Stimulated activated CD8-positive, alpha-beta memory T cell treated with anti-CD3 and anti-CD28 coated beads, Interleukin-4, amount 100 ng/mL, for 24 hours (primary cell): ENCODE data around the gene CDT1.
A peak's percentile ranks its signal among the peaks of the same experiment; 100 is the strongest.

Experiments
- DNase-seq: peaks from one replicate; pipeline ENCODE4 v3.0.0-alpha.2; 2020; ENCODE audit warnings: low read depth

CDT1 gene

DNA sequence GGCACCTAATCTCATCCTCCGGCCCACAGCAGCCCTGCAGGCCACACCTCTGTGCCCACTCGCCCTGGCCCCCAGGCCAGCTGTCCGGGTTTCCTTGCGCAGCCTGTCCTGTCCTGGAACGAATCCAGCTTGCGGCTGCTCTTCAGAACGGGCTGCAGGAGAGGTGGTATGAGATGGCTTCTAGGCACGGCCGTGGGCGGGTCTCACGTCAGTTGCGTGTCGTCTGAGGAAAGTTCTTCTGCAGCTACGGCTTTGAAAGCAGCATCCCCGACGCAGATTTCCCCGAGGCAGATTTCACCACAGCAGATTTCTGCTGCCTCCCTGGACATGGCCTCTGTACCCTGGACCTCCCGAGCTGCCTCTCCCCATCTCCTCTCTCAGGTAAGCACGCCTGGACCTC, 35.0 kb downstream of the CDT1 start:
- DNase-seq: no peak

DNA sequence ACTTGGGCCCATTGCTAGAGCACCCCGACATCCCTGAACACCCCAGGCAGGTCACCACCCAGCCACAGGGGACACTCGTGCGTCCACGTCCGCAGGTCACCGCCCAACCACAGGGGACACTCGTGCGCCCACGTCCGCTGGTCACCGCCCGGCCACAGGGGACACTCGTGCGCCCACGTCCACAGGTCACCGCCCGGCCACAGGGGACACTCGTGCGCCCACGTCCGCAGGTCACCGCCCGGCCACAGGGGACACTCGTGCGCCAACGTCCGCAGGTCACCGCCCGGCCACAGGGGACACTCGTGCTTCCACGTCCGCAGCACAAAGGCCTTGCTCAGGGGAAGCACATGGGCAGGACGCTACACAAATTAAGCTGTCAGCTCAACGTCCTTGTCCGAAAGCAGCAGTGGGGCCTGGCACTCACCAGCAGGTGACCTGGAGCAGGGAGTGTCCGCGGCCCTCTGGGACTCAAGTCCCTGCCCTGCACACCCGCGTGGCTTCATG, 35.5 kb downstream of the CDT1 start:
- no peak for DNase-seq

DNA sequence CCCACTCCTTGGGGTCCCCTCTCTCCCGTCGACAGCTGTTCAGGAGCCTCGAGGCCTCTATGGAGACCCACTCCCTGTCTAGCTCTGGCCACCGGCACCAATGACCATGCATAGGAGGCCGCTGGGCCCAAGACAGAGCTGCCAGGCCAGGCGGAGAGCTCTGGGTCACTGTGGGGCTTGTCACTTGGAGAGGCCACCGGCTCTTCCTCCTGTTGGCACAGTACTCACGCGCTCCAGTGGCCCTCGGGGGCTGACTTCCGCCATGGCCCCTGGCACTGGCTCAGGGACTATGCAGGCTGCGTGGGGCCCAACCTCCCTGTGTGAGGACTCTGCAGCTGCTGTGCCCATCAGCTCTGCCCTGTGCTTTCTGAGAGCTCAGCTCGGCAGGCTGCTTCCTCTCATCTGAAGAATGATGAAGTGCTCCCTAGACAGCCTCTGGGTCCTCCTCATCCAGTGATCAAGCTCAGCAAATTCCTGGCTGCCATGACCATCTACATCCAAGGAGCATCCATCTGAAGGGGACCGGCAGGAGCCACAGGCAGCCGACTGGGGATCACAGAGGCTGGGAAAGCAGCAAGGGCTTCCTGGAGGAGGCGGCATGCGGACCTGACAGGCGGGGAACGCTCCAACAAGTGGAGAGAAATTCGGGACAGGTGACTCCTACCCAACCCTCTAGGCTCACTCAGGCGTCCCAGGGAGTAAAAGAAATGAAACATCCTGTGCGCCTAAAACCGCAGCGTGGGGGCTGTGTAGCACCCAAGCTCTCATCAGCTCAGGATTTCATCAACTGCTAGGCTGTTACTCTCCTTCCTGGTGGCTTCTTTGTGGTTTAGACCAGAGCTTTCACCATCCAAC, 36.4 kb downstream of the CDT1 start:
- DNase-seq: no peak

DNA sequence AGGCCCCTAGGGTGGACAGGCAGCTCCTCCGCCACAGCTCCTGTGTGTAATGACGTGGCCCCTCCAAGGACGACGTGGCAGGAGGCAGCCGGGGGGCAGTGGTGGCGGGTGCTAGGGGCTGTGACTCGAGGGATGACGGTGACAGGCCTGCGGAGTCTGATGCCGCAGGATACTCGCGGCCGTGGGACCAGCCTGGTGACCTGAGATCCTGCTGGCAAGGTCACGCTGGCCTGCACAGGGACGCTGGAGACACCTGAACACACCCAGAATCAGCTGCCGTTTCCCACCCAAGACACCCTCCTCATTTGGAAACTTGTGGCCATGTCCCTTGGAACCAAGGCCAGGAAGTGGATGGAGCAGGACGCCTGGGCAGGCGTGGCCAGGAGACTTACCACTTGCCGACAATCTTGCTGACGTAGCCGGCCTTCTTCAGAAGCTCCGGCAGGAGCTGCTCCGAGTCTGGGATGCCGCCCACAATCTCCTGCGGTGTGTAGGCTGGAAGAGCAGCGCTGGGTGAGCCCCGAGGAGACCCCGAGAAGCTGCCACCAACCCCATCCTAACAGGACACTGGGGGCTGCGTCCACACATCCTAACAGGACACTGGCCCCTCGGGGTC, 37.1 kb downstream of the CDT1 start:
- DNase-seq: no peak

DNA sequence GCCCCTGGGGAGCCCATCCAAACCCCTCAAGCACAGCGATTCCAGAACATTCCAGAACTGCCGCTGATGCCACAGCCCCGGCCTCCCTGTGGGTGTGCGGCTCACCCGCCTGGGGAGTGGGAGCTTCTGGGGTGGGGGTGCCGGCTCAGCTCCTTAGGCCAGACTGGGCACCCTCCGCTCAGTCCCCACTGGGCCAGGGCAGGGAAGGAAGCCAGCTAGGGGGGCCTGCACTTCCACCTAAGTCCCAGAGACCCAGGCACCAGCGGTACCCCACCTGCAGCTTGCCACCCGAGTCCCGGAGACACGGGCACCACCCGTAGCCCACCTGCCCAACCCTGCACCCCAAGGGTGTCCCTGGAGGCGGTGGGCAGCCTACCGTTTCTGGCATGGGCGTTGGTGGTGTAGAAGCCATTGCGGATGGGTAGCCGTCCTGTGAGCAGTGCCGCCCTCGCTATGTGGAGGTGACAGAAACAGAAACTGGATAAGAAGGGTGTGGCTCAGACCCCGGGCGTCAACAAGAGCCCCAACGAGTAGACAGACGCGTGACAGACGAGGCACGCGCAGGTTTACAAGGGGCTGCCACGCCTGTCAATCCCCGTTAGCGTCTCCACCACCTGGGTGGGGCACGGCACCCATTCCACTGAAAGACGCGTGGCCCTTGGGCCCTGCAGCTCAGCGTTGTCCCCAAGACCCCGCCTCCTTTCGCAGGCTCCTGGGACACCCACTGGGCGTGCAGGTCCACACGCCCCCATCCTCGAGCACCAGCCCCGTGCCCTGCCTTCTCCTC, 38.1 kb downstream of the CDT1 start:
- no peak for DNase-seq

DNA sequence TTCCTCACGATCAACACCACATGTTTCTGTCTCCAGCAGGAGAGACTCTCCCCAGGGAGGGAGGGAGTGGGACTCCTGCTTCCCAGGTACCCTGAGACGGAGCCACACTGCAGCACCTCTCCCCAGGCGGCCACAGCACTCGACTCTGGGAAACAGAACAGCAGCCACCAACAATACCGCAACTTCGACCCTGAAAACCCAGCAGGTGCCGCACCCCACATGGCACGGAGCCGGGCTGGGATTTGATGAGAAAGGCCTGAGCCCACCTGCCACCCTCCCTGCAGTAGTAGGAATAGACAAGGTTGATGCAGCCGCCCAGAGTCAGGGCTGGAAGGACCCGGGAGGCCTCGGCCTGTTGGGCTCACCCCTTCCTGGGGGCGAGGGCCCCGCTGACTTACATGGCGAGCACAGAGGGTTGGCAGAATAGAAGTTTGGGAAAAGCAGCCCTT, 38.7 kb downstream of the CDT1 start:
- DNase-seq: no peak

DNA sequence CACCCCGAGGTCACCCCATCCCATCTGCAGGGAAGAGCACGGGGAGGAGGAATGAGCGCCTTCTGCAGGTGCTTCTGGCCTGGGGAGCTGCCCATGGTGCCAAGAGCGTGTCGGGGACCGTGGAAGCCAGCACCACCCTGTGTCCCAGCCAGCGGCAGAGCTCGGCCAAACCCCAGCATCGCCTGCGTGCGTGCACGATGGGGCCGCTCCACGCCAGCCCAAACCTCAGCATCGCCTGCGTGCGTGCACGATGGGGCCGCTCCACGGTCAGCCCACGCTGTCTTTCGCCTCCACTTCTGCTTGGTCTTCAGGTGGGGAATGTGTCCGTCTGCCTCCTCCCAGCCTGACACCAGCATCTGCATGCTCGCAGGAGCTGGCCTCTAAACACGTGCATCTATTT, 39.2 kb downstream of the CDT1 start:
- no peak for DNase-seq

DNA sequence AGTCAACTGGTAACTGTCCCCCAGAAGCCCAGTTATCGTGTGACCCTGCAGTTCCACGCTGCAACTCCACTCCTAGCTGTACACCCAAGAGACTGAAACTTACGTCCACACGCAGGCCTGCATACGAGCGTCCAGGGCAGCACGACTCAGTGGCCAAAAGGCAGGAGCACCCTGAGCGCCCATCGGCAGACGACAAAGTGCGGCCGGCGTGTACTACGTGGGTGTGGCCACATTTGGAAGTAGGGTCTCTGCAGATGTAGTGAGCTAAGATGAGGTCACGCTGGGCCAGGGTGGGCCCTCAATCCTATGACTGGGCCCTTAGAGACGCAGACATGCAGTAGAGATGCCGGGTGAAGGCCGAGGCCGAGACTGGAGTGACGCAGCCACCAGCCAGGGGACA, 39.7 kb downstream of the CDT1 start:
- DNase-seq: no peak

DNA sequence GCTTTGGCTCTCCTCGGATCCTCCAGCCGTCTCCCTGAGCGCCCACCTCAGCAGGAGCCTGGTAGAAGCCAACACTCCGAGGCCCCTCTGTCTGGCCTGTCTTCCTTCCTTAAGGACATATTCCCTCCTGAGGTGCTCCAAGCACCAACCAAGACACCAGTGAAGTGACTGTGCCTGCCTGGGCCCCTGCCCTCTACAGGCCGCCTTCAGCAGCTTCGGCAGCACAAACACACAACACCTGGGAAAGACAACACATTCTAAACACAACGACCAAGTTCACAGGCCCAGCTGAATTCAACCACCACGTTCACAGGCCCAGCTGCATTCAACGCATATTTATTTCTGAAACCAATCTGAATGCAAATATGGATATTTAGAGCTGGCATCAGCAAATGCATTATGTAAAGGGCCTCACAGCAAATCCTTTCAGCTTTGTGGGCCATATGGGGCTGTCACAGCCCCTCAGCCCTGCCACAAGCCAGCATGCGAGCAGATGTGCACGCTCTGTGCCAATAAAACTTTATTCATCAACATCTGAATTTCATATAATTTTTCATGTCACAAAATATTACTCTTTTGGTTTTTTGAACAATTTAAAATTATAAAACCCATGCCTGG, 40.9 kb downstream of the CDT1 start:
- no peak for DNase-seq

DNA sequence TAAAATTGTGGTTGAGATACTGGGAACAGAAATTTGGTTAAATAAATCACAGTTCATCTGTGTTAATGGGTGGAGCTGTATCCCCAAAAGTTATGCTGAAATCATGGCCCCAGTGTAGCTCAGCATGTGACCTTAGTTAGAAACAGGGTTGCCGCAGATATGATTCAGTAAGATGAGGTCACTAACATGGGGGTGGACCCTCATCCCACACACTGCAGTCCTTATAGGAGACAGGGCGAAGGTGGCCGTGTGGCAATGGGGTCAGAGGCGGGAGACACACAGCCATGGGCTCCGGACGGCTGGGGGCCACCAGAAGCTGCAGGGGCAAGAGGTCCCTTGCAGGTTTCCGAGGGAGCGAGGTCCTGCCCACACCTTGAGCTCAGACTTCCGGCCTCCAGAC, 42.5 kb downstream of the CDT1 start:
- no peak for DNase-seq

DNA sequence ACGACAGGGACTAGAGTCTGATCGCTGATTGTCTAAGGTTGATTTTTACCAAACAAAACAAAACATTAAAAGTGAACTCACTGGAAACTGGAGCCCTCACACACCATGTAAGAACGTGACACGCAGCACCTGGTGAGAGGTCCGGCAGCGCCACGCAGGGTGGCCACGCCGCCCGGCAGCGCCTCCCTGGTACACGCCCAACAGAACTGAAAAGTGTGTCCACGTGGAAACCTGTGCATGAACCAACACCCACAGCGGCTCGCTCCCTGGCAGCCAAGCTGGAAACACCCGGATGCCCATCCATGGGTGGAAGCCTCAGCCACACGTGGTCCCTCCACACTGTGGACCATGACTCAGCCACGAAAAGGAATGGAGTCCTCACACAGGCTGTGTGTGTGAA, 44.1 kb downstream of the CDT1 start:
- no peak for DNase-seq

DNA sequence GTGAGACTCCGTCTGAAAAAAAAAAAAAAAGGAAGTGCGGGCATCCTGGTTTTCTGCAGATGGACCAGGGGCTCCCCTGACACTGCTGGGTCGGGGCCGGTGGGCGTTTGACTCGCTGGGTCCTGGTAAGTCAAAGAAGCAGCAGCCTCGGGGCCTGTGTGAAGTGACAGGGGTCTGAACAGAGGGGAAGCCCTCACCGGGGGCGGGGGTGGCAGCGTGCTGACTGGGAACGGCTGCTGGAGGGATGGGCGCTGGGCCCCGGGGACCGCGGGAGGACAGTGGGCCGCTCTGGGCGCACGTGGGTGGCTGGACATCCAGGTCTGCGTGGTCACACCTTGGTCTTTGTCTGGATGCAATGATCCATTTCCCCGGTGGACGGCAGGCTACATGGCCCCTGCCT, 45.0 kb downstream of the CDT1 start:
- DNase-seq: no peak

DNA sequence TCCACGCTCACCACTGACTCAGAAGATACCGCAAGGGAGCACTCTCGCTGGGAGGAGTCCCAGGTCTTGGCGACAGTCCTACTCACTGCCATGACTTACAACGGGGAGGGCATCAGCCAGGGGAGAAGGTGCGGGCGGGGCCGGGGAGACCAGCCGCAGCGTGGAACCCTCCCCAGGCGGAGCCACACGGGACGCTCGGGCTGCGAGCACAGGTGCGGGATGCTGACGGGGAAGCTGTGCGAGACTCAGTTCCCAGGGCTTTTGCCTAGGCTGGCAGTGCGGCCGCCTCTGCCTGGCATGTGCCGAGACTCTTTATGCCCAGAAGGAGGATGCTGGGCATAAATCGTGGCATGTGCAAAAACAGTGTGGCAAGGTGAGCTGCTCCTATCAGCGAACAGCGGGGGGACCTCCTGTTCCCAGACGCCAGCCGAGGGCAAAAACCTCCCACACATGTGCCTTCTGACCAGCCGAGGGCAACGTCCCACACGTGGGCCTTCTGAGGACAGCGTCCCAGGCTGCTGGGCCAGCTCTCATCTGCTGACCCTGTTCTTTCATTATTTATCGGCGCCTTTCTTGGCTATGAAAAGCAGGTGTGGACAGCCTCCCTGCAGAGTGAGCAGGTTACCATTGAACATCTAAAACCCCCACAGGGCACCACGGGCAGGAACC, 47.1 kb downstream of the CDT1 start:
- no peak for DNase-seq

DNA sequence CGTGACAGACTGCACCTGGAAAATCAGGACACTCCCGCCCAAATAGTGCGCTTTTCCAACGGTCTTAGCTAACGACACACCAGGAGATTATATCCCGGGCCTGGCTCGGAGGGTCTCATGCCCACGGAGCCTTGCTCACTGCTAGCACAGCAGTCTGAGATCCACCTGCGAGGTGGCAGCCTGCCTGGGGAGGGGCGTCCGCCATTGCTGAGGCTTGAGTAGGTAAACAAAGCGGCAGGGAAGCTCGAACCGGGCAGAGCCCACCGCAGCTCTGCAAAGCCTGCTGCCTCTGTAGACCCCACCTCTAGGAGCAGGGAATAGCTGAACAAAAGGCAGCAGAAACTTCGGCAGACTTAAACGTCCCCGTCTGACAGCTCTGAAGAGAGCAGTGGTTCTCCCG, 48.0 kb downstream of the CDT1 start:
- no peak for DNase-seq

DNA sequence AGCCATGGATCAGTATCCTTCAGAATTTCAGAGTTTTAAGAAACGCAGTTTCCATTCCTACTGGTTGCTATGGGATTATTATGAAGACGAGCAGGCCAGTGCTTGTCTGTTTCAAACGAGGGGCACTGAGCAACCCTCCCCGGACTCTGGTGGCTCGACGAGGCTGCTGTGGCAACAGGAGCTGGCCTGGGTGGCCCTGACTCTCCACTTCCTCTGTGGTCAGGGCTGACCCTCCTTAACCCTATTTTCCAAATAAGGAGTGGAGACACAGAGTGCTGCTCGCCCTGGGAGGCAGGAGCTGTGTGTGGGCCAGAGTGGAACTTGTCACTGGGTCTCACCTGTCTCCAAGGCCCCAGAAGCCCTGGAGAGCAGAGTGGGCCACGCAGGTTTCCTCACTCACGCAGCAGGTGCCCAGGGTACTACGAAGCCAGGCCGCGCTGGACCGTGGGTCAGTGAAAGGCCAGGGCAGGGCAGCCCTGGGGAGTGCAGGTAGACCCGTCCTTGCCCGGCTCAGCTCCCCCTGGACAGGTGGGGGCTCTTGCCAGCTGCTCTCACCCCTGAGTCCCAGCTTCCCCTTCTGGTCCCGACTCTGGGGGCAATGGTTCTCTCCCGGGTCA, 49.8 kb downstream of the CDT1 start:
- DNase-seq: no peak

DNA sequence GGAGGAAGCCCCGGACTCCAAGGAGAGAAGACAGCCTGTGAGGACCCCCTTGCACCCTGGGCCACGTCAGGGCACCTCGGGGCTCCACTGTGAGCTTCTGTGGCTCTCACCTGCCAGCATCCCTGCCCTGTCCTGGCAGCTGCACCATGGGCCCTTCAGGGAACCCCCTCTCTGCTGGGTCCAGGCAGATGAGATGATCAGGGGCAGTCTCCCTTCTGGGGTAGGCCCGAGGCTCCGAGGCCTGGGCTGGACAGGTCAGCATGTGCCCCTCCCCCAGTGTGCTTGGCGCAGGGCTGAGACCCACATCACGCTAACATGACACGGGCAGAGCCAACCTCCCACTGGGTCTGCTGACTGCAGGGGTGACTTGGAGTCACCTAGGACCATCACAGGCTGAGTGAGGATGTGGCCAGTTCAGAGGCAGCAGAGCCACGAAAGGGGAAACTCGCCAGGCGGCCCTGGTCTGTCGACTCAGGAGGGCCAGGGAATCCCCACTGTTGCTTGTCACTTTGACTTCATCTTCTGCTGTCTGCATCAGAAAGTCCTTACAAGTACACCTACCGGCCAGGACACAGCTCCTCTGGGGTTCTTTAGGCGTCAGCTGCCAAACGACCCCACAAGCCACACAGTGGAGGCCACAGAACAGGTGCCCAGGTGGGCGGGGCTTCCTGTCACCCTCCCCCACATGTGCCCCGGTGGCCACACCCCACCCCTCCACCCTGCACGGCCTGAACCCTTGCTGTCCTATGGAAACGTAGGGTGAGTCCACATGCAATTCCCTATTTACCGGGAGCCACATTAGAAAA, 50.9 kb downstream of the CDT1 start:
- peak; percentile 13 for DNase-seq

DNA sequence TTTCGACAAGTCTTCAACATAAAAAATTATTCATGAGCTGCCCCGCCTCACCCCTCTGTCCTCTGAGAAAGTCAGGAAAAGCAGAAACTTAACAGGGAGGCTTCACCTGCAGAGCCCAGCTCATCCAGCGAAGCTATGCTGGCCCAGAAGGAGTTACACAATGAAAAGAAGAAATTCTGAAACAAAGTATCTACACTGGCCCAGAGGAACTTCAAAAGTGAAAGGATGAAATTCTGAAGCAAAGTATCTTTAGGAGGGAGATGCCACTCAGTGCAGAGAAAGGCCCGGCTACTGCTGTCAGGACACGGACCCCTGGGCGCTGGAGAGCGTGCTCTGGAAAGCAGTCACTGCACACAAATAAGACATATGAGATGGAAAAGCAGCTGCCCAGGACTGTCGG, 51.6 kb downstream of the CDT1 start:
- DNase-seq: no peak

DNA sequence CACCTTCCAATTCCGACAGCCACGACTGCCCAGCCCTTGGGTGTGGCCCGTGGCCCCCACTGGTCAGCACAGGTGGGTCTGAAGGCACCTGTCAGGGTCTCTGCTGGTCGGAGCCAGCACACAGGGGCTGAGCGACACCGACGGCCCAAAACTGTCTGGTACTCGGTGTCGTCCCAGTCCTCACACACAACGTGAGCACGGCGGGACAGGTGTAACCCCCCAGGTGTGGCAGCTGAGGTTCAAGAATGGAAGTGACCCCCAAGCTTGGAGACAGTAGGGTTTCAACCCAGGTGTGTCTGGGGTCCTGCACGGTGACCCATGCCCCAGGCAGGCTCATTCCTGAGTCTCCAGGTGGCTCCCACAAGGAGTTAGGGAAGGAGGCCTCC, 52.1 kb downstream of the CDT1 start:
- no peak for DNase-seq

DNA sequence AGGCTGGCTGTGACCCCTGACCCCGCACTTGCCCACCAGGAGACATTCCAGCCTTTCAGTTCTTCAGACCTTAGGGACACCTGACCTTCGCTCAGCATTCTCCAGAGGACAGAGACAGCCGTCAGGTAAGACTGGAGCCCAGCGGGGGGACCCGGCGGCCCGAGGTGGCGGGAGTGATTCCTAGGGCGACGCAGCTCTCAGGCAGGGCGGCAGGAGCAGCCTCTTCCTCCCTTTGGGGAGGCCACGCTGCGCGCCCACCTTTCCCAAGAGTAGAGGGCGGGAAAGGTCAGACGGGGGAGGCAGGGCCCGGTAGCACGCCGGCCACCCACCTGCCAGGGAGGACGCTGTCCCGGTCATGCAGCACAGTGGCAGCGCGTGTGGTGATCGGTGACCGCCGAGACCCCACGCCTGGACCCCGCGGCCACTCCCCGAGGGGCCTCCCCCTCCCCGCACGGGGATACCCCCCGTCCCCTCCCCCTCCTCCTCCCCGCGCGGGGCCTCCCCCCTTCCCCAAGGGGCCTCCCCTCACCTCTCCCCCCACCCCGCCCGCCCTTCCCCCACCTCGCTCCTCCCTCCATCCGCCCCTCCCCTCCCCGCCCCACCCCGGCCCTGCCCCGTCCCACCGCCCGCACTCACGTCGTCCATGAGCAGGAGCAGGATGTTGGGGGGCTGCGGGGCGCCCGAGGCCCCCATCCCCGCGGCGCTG, 52.7 kb downstream of the CDT1 start:
- DNase-seq: no peak
